ENCODE measurements around the gene C1orf122. TPM values are rescaled to one million over a fixed set of nuclear protein-coding genes. Genes with fewer than 3 reads are reported as not detected.

Gene C1orf122
- total RNA-seq, 4 donors from 2014 or later, result 15.4 to 25.6 (median 20.1) TPM

- peaks cover 8% of the 10 kb centered on the region in 2 donors for H3K4me1 ChIP-seq
- TF ChIP-seq CTCF (IDR thresholded peaks at IDR 0.05) (no peak), POLR2A (IDR thresholded peaks at IDR 0.05) (no peak)
Observed at GRCh38 chr1:37854406-37854805, 46.8 kb downstream of the C1orf122 start.

More at GRCh38 chr1:37854406-37854805, 46.8 kb downstream of the C1orf122 start:
- Histone ChIP-seq H3K36me3 (no peaks in the 10 kb centered on the region), H3K9me3 (no peaks in the 10 kb centered on the region), H3K27me3 (no peaks in the 10 kb centered on the region), H3K27ac (no peak overlapping the region), H3K4me3 (no peak overlapping the region)
- no peak for DNase-seq
- intact Hi-C loops (cut with DNase I; ENCODE audit: low total_unique reads), result no loop called here

Other genes starting within 250 kb of the C1orf122 start
- 1,000 to 10,000 TPM in 1 of 4 donors, 10 to 100 TPM in 3; 15.9 to 1,081 (median 52.9) TPM for gene GNL2, start 211.9 kb upstream of the C1orf122 start, total RNA-seq
- gene RSPO1, start 172.9 kb upstream of the C1orf122 start, total RNA-seq, result 10 to 100 TPM in 3 of 4 donors, 1 to 10 TPM in 1; 4.6 to 74.6 (median 29.9) TPM
- gene CDCA8, start 115.3 kb upstream of the C1orf122 start, total RNA-seq, result 1 to 10 TPM in 1 of 4 donors, under 1 TPM in 1, not detected in 2; 0.18 to 5.9 TPM
- under 1 TPM in 2 of 4 donors, not detected in 2; 0.41 to 0.67 TPM for gene EPHA10, start 42.7 kb upstream of the C1orf122 start, total RNA-seq
- 1 to 10 TPM in 2 of 4 donors, not detected in 2; 1.8 to 2.6 TPM for gene MANEAL, start 13.9 kb upstream of the C1orf122 start, total RNA-seq
- gene YRDC, start 418 bp downstream of the C1orf122 start, total RNA-seq, result 10 to 100 TPM in 3 of 4 donors, 1 to 10 TPM in 1; 8.5 to 12.0 (median 10.5) TPM
- 10 to 100 TPM in 1 of 4 donors, 1 to 10 TPM in 3; 1.5 to 20.5 (median 4.8) TPM for gene MTF1, start 51.8 kb downstream of the C1orf122 start, total RNA-seq
- 10 to 100 TPM; 20.2 to 79.4 (median 46.8) TPM for gene INPP5B, start 139.3 kb downstream of the C1orf122 start, total RNA-seq
- gene SF3A3, start 182.2 kb downstream of the C1orf122 start, total RNA-seq, result 100 to 1,000 TPM in 1 of 4 donors, 10 to 100 TPM in 3; 22.6 to 102 (median 45.4) TPM
- gene FHL3, start 197.7 kb downstream of the C1orf122 start, total RNA-seq, result 10 to 100 TPM; 21.0 to 97.5 (median 42.1) TPM
- gene UTP11, start 204.9 kb downstream of the C1orf122 start, total RNA-seq, result 10 to 100 TPM in 3 of 4 donors, 1 to 10 TPM in 1; 8.2 to 60.3 (median 36.9) TPM
- not detected for gene POU3F1, start 239.0 kb downstream of the C1orf122 start, total RNA-seq